DMS53 (cell line): ENCODE data around the gene GLT1D1.

Experiments
- DNase-seq: peaks from one replicate; lab custom pipeline; 2025; lab: John Stamatoyannopoulos, UW

The GLT1D1 gene

DNA sequence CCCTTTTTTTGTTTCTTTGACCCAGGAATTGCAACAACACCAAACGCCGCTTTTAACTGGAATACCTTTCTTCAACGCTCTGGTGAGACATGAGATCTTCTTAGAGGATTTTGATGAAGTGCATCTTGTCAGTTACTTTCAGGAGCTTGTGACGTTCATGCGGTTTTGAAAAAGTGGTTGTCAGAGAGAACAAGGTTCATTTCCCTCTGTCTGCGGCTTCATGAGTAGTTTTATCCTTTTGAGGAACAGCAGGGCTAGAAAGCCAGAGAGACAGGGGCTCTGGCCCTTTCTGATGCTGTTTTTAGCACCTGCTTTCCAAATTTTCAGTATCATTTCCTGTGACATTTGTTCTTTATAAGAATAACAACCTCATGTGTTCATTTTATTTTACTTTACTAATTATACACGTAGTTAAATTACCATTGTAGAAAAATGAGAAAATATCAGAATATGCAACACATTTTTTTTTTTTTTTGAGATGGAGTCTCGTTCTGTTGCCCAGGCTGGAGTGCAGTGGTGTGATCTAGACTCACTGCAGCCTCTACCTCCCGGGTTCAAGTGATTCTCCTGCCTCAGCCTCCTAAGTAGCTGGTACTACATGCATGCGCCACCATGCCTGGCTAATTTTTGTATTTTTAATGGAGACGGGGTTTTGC is 61.8 kb downstream of the GLT1D1 start:
- no peak for DNase-seq

DNA sequence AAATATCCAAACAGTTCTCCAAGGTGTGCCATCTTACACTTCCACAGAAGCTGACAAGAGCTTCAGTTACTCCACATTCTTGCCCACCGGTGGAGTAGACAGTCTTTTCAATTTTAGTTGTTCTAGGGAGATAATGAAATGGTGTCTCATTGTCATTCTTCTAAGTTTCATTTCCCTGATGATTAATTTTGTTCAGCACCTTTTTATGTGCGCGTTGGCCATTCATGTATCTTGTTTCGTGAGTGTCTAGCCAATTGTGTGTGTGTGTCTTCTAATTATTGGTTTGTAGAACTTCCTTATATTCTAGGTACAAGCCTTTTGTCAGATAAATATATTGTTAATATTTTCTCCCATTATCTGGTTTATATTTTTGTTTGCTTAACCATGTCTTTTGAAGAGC is 63.1 kb downstream of the GLT1D1 start:
- no peak for DNase-seq

DNA sequence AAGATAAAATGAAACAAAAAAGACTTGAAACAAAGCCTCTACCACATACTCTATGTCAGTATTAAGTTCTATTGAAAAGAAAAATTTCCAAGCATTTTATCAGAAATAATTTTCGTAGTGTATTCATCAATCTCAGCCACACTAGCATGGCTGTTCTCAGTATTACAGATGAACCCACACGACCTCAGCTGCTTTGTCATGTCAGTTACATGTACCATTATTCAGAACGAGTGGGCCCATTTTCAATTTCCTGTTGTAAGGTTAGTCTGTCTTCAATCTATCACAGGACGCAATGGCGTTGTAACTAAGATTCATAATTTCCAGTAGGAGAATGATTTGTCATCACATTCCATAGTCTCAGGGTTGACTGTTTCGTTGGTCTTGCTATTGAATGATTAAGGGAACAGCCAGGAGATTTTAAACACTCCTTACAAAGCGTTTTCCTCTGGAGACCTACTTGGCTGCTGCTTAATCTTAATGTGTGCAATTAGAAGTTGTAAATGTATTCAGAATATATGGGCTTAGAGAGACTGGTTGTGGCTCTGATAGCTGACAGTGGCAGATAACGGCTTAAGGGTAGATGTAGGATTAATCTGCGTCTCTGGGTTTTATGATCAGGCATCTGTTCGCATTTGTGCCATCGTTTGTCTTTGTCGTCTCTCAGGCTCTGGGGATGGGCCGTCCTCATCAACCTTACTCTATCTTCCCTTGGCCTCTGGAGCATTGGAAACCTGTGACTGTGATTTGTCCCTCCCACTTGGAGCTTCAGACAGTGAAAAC is 65.4 kb downstream of the GLT1D1 start:
- DNase-seq, result no peak

DNA sequence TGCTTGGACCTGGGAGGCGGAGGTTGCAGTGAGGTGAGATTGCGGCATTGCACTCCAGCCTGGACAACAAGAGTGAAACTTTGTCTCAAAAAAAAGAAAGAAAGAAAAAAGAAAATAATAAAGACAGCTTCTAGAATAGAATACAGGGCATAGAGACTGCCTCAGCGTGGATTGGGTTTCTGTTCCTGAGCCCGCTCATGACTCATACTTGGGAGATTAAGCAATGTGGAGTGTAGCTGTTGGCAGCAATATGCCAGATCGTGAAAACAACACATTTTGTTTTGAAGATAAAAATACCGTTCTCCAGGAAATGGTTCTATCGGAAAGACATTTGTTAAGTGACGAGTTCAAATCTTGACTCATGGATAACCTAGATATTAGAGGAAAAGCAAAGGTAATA is 67.2 kb downstream of the GLT1D1 start:
- no peak for DNase-seq

DNA sequence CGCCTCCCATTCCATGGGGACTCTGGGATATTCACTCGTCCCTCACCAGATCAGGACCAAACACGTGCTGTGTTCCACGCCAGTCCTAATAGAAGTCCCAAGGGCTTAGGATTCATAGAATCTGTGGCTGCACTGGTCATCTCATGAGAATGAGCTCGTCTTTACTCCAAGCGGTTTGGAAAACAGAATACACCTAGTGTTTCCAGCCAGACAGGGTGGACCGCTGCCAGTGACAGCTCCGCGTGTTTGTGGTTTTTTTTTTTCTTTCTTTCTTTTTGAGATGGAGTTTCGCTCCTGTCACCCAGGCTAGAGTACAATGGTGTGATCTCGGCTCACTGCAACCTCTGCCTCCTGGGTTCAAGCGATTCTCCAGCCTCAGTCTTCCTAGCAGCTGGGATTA is 75.1 kb downstream of the GLT1D1 start:
- no peak for DNase-seq

DNA sequence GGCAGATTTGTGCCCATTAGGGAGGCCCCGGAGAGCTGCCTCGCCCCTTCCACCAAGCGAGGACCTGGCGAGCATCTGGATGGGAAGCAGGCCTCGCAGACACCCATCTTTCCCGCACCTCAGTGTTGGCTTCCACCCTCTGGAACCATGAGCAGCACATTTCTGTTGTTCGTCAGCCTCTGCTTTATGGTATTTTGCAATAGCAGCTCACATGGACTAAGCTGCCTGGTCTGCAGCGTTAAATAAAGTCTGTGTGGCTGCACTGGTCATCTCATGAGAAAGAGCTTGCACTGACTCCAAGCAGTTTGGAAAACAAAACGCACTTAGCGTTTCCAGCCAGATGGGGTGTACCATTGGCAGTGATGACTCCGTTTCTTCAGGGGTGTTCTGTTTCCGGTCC is 75.8 kb downstream of the GLT1D1 start:
- no peak for DNase-seq

DNA sequence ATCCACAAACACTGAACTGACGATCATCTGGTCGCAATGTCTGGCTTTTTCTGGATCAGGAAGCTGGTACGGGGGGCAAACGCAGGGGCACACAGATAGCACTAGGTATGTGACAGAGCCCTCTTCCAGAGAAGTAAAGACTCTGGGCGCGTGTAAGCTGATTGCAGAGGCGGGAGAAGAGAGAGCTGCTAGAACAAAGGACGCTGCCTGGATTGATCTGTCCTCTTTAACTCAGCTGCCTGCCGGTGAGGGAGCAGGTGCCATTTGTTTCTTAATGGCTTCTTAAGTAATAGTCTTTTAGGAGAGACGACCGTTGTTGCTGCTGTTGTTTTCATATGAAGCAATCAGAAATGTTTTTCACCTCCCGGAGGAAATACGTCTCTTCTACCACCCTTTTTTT is 77.3 kb downstream of the GLT1D1 start:
- DNase-seq, result no peak

DNA sequence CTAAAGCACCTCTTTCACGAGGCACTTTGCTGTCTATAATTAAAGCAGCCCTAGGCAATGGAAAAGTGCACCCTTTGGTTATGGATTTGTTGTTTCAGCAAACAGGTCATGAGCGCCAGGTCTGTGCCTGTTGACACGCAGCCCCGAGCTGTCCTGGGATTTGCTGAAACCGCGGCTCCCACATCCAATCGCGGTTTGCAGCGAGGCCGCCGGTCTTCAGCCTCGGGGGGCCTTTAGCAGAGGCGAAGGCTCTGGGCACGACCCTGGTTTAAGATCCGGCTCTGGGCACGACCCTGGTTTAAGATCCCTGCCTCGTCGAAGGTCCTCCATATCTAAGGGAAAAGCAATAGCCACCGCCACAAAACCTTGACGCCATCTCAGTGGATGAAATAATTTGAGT is 79.2 kb downstream of the GLT1D1 start:
- no peak for DNase-seq

DNA sequence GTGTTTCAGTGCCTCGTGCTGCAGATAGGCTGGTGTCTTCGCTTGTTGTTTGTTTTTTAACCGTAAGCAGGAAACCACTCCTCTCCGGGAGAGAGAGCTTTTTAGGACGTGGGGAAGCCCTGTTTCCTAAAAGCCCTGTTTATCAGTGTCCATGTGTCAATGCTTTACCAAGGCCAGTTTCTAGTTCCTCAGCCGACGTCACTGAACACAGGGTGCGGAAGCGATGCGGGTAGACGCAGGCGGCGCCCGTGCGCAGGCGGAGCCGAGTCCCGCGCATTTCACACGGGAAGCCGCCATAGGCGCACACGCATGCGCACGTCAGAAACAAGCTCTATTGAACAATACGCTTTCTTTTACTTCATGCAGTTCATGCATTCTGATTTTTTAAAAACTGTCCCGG is 79.8 kb downstream of the GLT1D1 start:
- no peak for DNase-seq

DNA sequence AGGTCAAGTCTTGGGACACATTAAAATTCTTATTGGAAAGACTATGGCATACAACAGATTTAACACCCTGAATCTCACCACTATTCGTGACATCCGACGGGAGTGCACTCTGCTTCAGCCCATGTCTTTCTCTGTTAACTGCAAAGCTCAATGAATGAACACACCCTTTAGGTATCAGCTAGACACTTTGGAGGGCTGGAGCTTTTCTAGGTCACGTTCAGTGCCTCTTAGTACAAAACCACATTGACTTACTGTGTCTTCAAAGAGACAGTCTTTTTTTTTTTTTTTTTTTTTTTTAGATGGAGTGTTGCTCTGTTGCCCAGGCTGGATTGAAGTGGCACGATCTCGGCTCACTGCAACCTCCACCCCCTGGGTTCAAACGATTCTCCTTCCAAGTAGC is 80.6 kb downstream of the GLT1D1 start:
- DNase-seq, result no peak

DNA sequence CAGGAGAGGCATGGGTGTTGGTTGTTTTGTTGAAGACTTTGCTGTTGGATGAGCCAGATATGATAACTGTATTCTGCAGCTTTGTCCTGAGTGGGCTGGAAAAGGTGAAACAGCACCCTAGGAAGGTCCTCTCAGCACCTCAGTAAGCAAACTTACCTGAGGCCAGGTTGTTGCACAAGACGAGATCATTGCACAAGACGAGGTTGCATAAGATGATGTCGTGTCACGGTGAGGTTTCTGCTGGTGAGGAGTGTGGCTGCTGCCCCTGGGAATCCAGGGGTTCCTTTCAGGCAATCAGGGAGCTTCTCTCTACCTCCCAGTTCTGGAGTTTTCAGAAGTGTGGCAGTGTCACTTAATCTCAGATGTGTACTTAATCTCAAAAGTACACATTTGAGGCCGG is 85.6 kb downstream of the GLT1D1 start:
- DNase-seq, result no peak

DNA sequence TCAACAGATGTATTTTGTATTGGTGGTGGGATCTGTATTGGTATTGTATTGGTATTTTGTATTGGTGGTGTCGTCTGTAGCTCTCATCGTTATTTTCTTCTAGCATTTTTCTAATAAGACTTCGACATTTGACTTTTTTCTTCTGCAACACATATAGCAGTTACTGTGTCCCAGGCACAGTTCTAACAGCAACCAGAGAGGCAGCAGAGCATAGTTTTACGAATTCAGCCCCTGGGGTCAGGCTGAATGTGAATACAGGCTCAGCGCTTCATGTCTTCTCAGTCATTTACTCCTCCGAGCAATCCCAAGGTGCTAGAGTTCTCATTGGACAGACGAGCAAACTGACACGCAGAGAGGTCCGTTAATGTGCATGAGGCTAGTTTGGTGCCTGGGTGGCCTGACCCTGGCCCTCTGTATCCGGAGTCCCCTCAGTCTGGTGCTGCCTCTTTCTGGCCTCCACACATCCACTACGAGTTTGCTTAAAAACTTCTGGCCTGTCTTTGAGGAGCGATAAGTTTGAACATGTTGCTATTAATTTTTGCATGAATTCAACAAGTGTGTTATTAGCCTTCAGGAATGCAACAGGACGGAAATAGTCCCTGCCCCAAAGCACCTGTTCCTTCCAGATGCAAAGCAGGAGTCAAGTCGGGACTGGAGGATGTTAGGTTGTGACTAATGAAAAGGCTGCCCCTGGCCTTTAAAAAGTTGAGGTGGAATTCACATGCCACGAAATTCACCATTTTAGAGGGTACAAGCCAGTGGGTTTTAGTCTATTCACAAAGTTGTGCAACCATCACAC is 87.0 kb downstream of the GLT1D1 start:
- DNase-seq, result no peak

DNA sequence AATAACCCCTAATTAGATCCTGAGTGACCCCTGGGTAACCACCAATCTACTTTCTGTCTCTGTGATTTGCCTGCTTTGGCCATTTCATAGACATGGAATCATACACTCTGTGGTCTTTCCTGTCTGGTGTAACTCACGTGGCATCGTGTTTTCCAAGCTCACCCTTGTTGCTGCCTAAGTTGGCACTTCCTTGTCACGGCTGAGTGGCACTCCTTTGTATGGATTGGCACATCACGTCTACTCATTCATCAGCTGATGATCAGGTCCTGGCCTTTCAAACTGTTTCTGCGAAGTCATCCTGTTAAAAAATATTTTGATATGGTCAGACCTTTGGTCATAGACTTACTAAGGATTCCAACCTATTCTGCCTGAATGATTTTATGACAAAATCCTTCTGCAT is 87.7 kb downstream of the GLT1D1 start:
- DNase-seq, result peak; percentile 50

DNA sequence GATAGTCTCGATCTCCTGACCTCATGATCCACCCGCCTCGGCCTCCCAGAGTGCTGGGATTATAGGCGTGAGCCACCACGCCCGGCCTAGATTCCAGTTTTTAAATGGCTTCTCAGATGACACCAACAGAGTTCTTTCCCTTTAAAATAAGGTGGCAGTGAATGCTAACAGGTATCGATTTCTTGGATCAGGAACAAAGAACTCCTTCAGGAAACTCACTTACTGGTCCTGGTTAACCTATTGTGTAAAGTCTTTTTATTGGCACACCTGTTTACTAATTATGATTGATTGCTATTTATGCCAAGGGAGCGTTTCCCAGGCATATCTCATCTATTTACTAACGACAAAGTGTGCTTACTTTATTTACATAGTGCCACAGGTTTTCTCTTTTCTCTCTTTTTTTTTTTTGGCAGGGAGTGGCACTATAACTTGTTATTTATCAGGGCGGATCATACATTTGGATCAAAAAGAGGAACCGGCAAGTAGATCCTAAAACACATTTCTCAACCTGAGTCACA is 89.7 kb downstream of the GLT1D1 start:
- no peak for DNase-seq

DNA sequence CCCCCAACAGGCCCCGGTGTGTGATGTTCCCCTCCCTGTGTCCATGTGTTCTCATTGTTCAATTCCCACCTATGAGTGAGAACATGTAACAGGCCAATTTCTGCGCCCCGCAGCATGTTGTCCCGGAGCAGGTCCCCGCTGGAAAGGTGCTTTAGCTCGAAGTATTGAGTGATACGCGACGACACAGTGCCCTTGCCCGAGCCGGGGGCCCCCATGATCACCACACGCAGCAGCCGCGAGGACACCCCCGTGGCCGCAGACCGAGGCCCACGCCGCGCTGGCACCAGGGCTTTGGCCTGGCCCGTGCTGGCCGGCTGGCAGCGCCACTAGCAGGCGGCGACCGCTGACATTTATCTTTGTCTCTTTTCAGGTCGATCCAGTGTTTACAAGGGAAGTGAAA is 91.7 kb downstream of the GLT1D1 start:
- DNase-seq, result no peak

DNA sequence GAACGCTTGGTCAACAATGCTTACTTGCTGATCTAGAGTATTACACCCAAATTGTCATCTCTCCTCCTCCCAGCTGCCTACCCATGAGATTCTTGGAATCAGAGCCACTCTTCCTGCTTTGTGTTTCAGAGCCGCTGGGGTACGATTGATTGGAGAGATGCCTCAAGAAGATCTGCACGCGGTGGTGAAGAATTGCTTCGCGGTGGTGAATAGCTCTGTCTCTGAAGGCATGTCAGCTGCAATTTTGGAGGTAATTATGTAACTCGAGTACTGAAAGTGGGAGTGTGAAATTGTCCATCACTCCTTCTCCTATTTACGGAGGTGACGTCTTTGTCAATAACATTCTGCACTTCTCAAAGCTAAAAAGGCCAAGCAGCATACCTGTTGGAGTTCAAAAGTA is 93.9 kb downstream of the GLT1D1 start:
- DNase-seq, result no peak

DNA sequence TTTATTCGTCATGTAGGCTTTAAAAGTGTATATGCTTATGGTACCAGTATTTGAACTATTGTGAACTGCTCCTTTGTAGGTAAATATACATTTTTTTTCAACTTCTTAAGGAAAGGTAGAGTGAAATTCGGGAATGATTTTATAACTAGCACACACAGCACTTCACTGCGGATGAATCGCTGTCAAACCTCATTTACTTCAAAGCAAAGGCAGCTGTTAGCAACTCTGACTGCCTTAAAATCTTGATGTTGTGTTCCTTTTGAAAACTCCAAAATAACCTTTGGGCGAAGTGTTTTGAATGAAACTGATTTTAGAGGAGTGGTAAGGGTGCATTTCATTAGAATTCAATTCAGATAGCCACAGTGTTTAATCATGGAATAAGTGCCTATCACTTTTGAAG is 95.8 kb downstream of the GLT1D1 start:
- no peak for DNase-seq

DNA sequence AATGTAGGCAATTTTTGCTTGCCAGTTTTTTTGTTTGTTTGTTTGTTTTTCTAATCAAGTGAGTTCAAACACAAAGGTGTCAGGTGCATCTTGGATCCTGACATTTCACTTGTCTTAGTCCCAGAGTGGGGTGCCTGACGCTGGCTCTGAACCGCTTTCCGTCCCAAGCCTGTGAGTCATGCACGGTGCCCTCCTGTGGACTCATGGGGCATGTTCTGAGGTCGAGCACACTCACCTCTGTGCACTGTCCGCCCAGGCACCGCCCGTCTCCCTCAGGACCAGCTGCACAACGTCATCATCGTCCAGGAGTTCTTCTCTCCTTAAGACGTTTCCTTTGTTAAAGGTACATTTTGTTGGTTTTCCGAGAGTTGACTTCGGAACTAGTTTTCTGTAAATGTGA is 98.2 kb downstream of the GLT1D1 start:
- no peak for DNase-seq

DNA sequence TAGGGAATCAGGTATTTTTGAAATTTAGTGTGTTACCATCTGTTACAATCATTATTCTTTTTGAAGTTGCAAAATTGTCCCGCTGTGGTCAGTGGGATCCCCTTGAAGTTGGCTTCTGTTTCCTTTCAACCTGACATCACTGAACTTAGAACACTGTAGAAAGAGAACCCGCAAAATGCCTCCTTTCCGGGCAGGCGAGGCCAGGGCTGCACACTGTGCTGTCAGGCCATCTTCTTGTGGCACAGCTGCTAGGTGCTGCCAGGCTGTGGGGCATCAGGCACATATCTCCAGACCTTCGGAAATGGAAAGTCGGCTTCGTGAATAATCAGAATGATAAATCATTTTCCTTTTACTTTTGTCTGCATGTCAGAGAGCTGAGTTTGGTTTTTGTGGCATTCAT is 103.5 kb downstream of the GLT1D1 start:
- DNase-seq, result no peak

DNA sequence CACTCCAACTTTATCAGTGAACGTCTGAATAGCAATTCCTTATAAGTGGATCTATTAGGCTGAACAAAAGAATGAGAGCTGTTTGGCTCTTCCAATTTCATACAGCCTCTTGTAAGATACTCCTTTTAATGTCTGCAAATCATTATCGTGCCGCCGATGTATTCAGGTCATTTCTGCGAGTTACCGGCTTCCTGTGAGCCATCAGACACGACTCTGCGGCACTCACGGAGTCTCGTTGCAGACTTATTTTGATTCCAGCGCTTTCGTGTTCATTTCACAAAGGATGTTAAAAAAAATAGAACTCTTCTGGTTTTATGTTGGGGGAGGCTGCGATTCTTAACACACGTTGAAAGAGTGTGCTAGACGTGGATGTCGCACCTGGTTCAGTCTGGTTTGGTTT is 106.6 kb downstream of the GLT1D1 start:
- DNase-seq, result no peak

DNA sequence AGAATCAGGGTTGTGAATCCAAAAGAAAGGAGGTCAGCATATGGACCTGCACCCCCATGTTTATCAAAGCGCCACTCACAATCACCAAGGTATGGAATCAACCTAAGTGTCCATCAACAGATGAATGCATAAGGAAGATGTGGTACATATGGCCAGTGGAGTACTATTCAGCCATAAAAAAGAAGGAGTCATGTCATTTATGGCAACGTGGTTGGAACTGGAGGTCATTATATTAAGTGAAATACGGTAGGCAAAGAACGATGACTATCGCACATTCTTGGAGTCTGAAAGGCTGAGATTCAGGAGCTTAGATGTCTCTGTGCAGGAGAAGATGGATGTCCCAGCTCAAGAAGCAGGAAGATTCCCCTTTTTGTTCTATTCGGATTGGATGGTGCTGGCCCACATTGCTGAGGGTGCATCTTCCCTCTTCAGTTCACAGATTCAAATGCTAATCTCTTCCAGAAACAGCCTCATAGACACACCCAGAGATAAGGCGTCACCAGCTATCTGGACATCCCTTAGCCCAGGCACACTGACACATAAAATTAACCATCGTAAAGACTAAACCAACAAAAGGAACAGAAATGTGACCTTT is 108.1 kb downstream of the GLT1D1 start:
- no peak for DNase-seq

DNA sequence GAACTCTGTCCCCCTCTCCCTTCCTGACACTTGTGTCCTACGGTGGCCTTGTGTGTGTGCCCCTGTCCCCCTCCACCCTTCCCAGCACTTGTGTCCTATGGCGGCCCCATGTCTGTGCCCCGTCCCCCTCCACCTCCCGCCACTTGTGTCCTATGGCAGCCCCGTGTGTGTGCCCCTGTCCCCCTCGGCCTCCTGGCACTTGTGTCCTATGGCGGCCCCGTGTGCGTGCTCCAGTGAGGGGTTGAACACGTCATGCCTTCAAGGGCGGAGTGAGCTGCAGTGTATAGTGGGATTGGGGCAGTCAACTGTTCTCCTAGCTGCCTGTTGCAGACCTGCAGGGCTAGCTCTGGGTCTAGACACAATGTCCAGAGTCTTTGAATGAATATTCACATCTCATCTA is 108.7 kb downstream of the GLT1D1 start:
- no peak for DNase-seq
